Ovary (tissue), 9 donors: ENCODE measurements around the gene DGKI. TPM values are rescaled to one million over a fixed set of nuclear protein-coding genes. Genes with fewer than 3 reads are reported as not detected.

ENCODE experiments used
- DNase-seq, 5 donors: peaks; one replicate each; pipeline ENCODE4 v3.0.0-alpha.2; 2019 to 2020
- H3K27ac ChIP-seq, 2 donors: fragments of 200-600 bp; one replicate each; pipeline versions ENCODE4 v1.5.1 to v1.8.0; 2019 to 2022
- H3K27me3 ChIP-seq: fragments of 200-600 bp; one replicate; pipeline ENCODE4 v1.8.0; 2022
- H3K36me3 ChIP-seq: fragments of 200-600 bp; sonication (generic); one replicate; pipeline ENCODE4 v1.5.1; 2019
- H3K4me1 ChIP-seq: one replicate; pipeline ENCODE4 v1.8.1; 2013; ENCODE audit warnings: mild to moderate bottlenecking, moderate library complexity; ENCODE audit not compliant: insufficient read depth
- H3K4me3 ChIP-seq: fragments of 200-600 bp; sonication (generic); one replicate; pipeline ENCODE4 v1.5.1; 2017
- H3K9me3 ChIP-seq, 2 donors: fragments of 200-600 bp in 1 of 2; sonication (generic) in 1 of 2; one replicate each; pipeline versions ENCODE4 v1.5.1 to v1.8.1; 2013 to 2019; ENCODE audit warnings: mild to moderate bottlenecking in 1 of 2, moderate library complexity in 1 of 2
- EP300 ChIP-seq: sonication (generic); formaldehyde crosslinking; IDR thresholded peaks from one replicate; pipeline ENCODE4 v1.6.1; 2017; ENCODE audit warnings: antibody characterized with exemption
- POLR2A ChIP-seq: fragments of 450-650 bp; IDR thresholded peaks from one replicate; pipeline ENCODE4 v1.6.1; 2017; ENCODE audit warnings: antibody characterized with exemption, mild to moderate bottlenecking, moderate library complexity
- WGBS, 3 donors: extraction: QIAGEN DNeasy Blood & Tissue Kit in 1 of 3; methylation state at CpG; one replicate each; pipeline versions ENCODE4 v1.1.5 to v1.1.7; 2013 to 2017; 5-methylcytosine and 5-hydroxymethylcytosine counted together
- intact Hi-C, 4 donors: fragments of 100-400 bp; cut with DNase I; formaldehyde crosslinking; loops; one replicate each; pipeline versions ENCODE4 v1.11.0 to v1.15.1; 2022 to 2023
- polyA plus RNA-seq, 2 donors: library from polyadenylated mRNA; stranded (reverse); fragments of 200-250 nt in 1 of 2; fragments of 350-450 nt in 1 of 2; fragmentation: Illumina TruSeq in 1 of 2; extraction: RNeasy Lipid Tissue Mini Kit (QIAGEN cat#74804) in 1 of 2; gene quantifications; one replicate each; pipeline ENCODE4 v1.2.3, GENCODE V29; 2013 to 2014
- total RNA-seq, 7 donors: library from RNA; depleted of rRNA in 2 of 7; stranded (reverse); fragments of >200 nt in 2 of 7; fragmentation: NEBNext Ultra II Directional in 3 of 7; extraction: Animal tissue kit (Norgen Biotek cat#: 25700) in 3 of 7; gene quantifications; one replicate each; pipeline versions ENCODE4 v1.1.0 to v1.2.4, GENCODE V29; 2016 to 2023
- TF ChIP-seq, protein P1 (sequence below), 3 donors: fragments of 450-650 bp in 2 of 3; fragments of 200-600 bp in 1 of 3; IDR thresholded peaks; one replicate each; pipeline versions ENCODE4 v1.5.1 to v1.8.0; 2016 to 2022; ENCODE audit warnings: antibody characterized with exemption in 3 of 3, mild to moderate bottlenecking in 1 of 3
- donor health status: DM: no; HTN: no; CAD: no; lungs with moderate emphysema.
- donor health status: DM: no; HTN: no; CAD: no.
- donor health status: Bipolar disorder and iron deficiency.
- donor health status: DM: yes; HTN: yes; CAD: no.
- donor health status: DM: no; HTN: no; CAD: no.
- donor health status: DM: yes; HTN: yes; CAD: no.

The DGKI gene
- total and polyA plus RNA-seq, 9 donors, result 0.10 to 1.3 (median 0.29) TPM

DNA sequence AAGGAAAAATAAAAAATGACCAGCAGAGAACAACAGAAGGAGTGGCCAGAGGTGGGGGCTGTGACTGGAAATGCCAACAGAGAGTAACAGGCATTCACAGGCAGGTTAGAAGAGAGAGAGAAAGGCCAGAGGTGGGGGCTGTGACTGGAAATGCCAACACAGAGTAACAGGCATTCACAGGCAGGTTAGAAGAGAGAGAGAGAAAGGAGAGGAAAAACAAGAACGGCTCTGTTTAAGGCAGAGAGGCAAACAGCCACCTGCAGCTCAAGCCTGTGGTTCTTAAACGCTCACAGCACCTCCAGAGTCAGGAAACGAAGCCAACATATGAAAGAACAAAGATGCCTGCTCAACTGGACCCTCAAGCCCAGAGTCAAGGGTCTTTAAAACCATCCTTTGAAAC is 39.5 kb upstream of the DGKI start:
- WGBS, 3 donors, result 85 to 94% (median 86%) methylated on average over 3 of the region's 3 CpGs
- no peaks in the 10 kb centered on the region for H3K27me3 ChIP-seq
- H3K4me3 ChIP-seq, result no peak overlapping the region
- no peak overlapping the region for H3K27ac ChIP-seq
- no peak for TF ChIP-seq POLR2A
- TF ChIP-seq, protein P1, sequence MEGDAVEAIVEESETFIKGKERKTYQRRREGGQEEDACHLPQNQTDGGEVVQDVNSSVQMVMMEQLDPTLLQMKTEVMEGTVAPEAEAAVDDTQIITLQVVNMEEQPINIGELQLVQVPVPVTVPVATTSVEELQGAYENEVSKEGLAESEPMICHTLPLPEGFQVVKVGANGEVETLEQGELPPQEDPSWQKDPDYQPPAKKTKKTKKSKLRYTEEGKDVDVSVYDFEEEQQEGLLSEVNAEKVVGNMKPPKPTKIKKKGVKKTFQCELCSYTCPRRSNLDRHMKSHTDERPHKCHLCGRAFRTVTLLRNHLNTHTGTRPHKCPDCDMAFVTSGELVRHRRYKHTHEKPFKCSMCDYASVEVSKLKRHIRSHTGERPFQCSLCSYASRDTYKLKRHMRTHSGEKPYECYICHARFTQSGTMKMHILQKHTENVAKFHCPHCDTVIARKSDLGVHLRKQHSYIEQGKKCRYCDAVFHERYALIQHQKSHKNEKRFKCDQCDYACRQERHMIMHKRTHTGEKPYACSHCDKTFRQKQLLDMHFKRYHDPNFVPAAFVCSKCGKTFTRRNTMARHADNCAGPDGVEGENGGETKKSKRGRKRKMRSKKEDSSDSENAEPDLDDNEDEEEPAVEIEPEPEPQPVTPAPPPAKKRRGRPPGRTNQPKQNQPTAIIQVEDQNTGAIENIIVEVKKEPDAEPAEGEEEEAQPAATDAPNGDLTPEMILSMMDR (IDR thresholded peaks at IDR 0.05), result no peak
- no peak for TF ChIP-seq EP300
- no peaks in the 10 kb centered on the region for H3K4me1 ChIP-seq
- DNase-seq, result no peak
- H3K9me3 ChIP-seq, result no peaks in the 10 kb centered on the region
- intact Hi-C loops, result no loop called here
- H3K36me3 ChIP-seq, result no peaks in the 10 kb centered on the region

DNA sequence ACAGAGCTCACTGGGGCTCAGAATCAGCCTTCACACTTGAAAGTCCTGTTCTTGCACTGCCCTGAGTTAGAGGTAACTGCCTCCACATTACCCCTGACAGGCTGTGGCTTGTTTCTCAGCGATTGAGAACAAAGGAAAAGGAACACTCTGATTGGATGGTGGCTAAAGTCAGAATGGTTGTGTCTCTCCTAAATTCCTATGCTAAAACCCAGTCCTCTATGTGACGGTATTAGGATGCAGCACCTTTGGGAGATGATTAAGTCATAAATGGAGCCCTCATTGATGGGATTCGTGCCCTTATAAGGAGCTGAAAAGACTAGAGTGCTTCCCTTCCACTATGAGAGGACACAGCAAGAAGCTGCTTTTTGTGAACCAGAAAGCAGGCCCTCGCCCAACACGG is 38.9 kb upstream of the DGKI start:
- 91% methylated on average over 5 of the region's 5 CpGs for WGBS, 3 donors
- Histone ChIP-seq H3K27me3 (no peaks in the 10 kb centered on the region), H3K4me3 (no peak overlapping the region), H3K9me3 (no peaks in the 10 kb centered on the region), H3K27ac (no peak overlapping the region), H3K4me1 (no peaks in the 10 kb centered on the region), H3K36me3 (no peaks in the 10 kb centered on the region)
- no peak for DNase-seq
- intact Hi-C loops, result no loop called here
- TF ChIP-seq, protein P1 (IDR thresholded peaks at IDR 0.05), result no peak
- TF ChIP-seq EP300 (no peak), POLR2A (no peak)

DNA sequence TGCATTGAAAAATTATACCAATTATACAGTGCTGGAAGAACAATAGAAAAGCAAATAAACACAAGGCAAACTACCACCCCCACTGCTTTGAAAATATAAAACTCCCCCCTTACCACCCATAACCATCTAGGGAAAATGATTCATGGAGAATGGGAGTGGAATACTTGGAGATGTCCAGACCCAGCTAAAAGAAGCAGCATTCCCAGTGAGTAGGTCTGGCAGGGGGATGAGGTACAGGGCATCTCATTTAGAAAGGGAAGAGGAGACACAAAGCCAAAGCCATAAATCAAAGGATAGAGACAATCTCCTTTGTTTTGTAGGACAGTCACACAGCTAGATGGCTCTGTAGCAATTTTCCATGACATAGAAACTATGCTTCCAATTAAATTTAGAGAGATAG is 36.0 kb upstream of the DGKI start:
- H3K9me3 ChIP-seq, result no peaks in the 10 kb centered on the region
- no peaks in the 10 kb centered on the region for H3K36me3 ChIP-seq
- TF ChIP-seq POLR2A, result no peak
- no peak for TF ChIP-seq EP300
- TF ChIP-seq, protein P1 (IDR thresholded peaks at IDR 0.05), result no peak
- H3K27ac ChIP-seq, result no peak overlapping the region
- DNase-seq, result no peak
- no peaks in the 10 kb centered on the region for H3K4me1 ChIP-seq
- H3K4me3 ChIP-seq, result no peak overlapping the region
- intact Hi-C loops, result no loop called here
- no peaks in the 10 kb centered on the region for H3K27me3 ChIP-seq

DNA sequence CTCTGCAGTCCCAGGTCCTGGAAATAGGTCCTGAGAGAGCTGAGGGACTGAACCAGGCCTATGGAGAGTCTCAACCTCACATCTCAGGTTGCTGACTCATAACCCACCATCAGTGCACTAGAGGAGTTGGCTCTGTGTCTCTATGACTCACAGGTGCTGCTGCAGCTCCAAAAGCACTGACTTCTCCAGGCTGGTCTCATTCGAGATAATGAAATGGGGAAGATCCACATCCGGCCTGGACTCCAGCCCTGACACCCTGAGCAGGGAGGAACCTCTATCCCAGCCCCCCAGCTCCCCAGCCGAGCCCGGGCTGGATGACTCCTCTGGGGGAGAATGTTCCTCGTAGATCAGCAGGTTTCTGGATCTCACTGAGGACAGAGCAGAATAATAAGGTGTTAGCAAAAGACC is 35.5 kb upstream of the DGKI start:
- H3K4me3 ChIP-seq, result no peak overlapping the region
- H3K4me1 ChIP-seq, result no peaks in the 10 kb centered on the region
- WGBS, 3 donors, result 26 to 69% (median 46%) methylated on average over 5 of the region's 5 CpGs
- DNase-seq, result no peak
- H3K27me3 ChIP-seq, result no peaks in the 10 kb centered on the region
- TF ChIP-seq, protein P1 (IDR thresholded peaks at IDR 0.05), result no peak
- TF ChIP-seq EP300 (no peak), POLR2A (no peak)
- H3K36me3 ChIP-seq, result no peaks in the 10 kb centered on the region
- intact Hi-C loops, result no loop called here
- H3K9me3 ChIP-seq, result no peaks in the 10 kb centered on the region
- no peak overlapping the region for H3K27ac ChIP-seq
